Common myeloid progenitor, CD34-positive (primary cell): ENCODE data around the gene ENO1.

Experiments used
- CTCF ChIA-PET: fragments of 350-600 bp; sonication (Branson Sonifier 250); formaldehyde crosslinking; loops from one replicate; lab custom pipeline; 2021; ENCODE audit warnings: antibody characterized with exemption; lab: Charles Lee
- POLR2A ChIA-PET: fragments of 350-600 bp; sonication (Branson Sonifier 250); formaldehyde crosslinking; loops from one replicate; lab custom pipeline; 2021; ENCODE audit warnings: antibody characterized with exemption; lab: Charles Lee
- DNase-seq, 3 donors: peaks; one replicate each; pipeline versions ENCODE4 v3.0.0 to v3.0.0-alpha.2; 2013
- H3K27ac ChIP-seq, 2 experiments: 1 replicate in 1 of 2; 2 replicates in 1 of 2; pipeline ENCODE4 v1.7.0; 2013; ENCODE audit warnings: inconsistent platforms in 2 of 2, low read length in 2 of 2, mild to moderate bottlenecking in 2 of 2, low read depth in 1 of 2, moderate library complexity in 1 of 2; ENCODE audit not compliant: severe bottlenecking in 2 of 2, insufficient read depth in 1 of 2, poor library complexity in 1 of 2
- H3K27me3 ChIP-seq, 5 experiments: replicated peaks in 2 of 5; 1 replicate in 3 of 5; 2 replicates in 2 of 5; pipeline versions ENCODE4 v1.6.1 to v1.7.0; 2013; ENCODE audit warnings: low read length in 4 of 5, mild to moderate bottlenecking in 2 of 5, moderate library complexity in 2 of 5, inconsistent platforms in 1 of 5; ENCODE audit not compliant: insufficient read depth in 5 of 5, control insufficient read depth in 4 of 5
- H3K36me3 ChIP-seq, 4 experiments: 1 replicate in 2 of 4; 2 replicates in 2 of 4; pipeline versions ENCODE4 v1.6.1 to v1.7.0; 2013; ENCODE audit warnings: low read length in 3 of 4, control low read depth in 1 of 4, mild to moderate bottlenecking in 1 of 4; ENCODE audit not compliant: control insufficient read depth in 4 of 4, insufficient read depth in 4 of 4
- H3K4me1 ChIP-seq, 4 experiments: 1 replicate in 3 of 4; 2 replicates in 1 of 4; pipeline versions ENCODE4 v1.6.1 to v1.7.1; 2013; ENCODE audit warnings: low read length in 3 of 4, mild to moderate bottlenecking in 3 of 4, control low read depth in 1 of 4, inconsistent platforms in 1 of 4, moderate library complexity in 1 of 4; ENCODE audit not compliant: control insufficient read depth in 4 of 4, insufficient read depth in 4 of 4; ENCODE audit errors: control extremely low read depth in 1 of 4
- H3K4me3 ChIP-seq, 7 experiments: 1 replicate in 4 of 7; 2 replicates in 3 of 7; pipeline versions ENCODE4 v1.5.1 to v1.7.0; 2013; ENCODE audit warnings: mild to moderate bottlenecking in 7 of 7, low read length in 6 of 7, moderate library complexity in 6 of 7, inconsistent platforms in 2 of 7, low read depth in 2 of 7, control low read depth in 1 of 7; ENCODE audit not compliant: insufficient read depth in 4 of 7, control insufficient read depth in 1 of 7; ENCODE audit errors: extremely low read depth in 1 of 7
- H3K9me3 ChIP-seq, 5 experiments: 1 replicate in 4 of 5; 2 replicates in 1 of 5; pipeline versions ENCODE4 v1.6.1 to v1.7.1; 2013; ENCODE audit warnings: low read length in 4 of 5, mild to moderate bottlenecking in 2 of 5, inconsistent platforms in 1 of 5, low read depth in 1 of 5, moderate library complexity in 1 of 5; ENCODE audit not compliant: control insufficient read depth in 4 of 5, insufficient read depth in 2 of 5; ENCODE audit errors: control extremely low read depth in 1 of 5
- WGBS: methylation state at CpG from one replicate; pipeline ENCODE4 v1.1.5; 2013; ENCODE audit not compliant: insufficient coverage; 5-methylcytosine and 5-hydroxymethylcytosine counted together

Gene ENO1

GRCh38 chr1:8854240-8854639, 24.2 kb downstream of the ENO1 start:
- CTCF ChIA-PET, result interaction anchor here (0.9 kb wide), 1 partner anchor 126 kb away, joined by 3 read pairs; no protein-coding TSS in a partner anchor
- DNase-seq, result no peak
- Histone ChIP-seq H3K4me1 (peaks cover 11 to 62% (median 49%) of the 10 kb centered on the region in 4 experiments), H3K4me3 (no peak overlapping the region), H3K9me3 (no peaks in the 10 kb centered on the region), H3K27ac (peak overlapping the region in 1 of 2 experiments; percentile 47), H3K27me3 (no peaks in the 10 kb centered on the region), H3K36me3 (peaks cover 0 to 15% (median 6%) of the 10 kb centered on the region in 4 experiments)
- WGBS, result 100% methylated on average over 4 of the region's 7 CpGs
- POLR2A ChIA-PET, result interaction anchor here (0.7 kb wide), 1 partner anchor 39 kb away, joined by 3 read pairs; no protein-coding TSS in a partner anchor

GRCh38 chr1:8851060-8851459, 27.4 kb downstream of the ENO1 start:
- no peak for DNase-seq
- H3K27ac ChIP-seq, result no peak overlapping the region
- CTCF ChIA-PET, result interaction anchor here (0.6 to 5.3 kb wide), 9 partner anchors 8 to 289 kb away, joined by 3 to 67 read pairs (median 26); no protein-coding TSS in a partner anchor
- H3K27me3 ChIP-seq, result no peaks in the 10 kb centered on the region
- peaks cover 0 to 2% (median 0%) of the 10 kb centered on the region in 4 experiments for H3K36me3 ChIP-seq
- 100% methylated on average over 2 of the region's 5 CpGs for WGBS
- POLR2A ChIA-PET, result no interaction called here
- peaks cover 0 to 50% (median 35%) of the 10 kb centered on the region in 4 experiments for H3K4me1 ChIP-seq
- H3K9me3 ChIP-seq, result no peaks in the 10 kb centered on the region
- no peak overlapping the region for H3K4me3 ChIP-seq

GRCh38 chr1:8848663-8849386, 29.7 kb downstream of the ENO1 start:
- DNase-seq, result peak; percentile 80 to 87 (median 87)
- Histone ChIP-seq H3K36me3 (no peaks in the 10 kb centered on the region), H3K4me3 (peak overlapping the region in 1 of 7 experiments; percentile 5), H3K4me1 (peaks cover 0 to 39% (median 32%) of the 10 kb centered on the region in 4 experiments), H3K9me3 (no peaks in the 10 kb centered on the region), H3K27me3 (no peaks in the 10 kb centered on the region), H3K27ac (no peak overlapping the region)
- WGBS, result 57% methylated on average over 12 of the region's 19 CpGs
- POLR2A ChIA-PET, result interaction anchor here (0.6 to 1.6 kb wide), 4 partner anchors 9 to 180 kb away, joined by 3 to 8 read pairs (median 5); no protein-coding TSS in a partner anchor
- CTCF ChIA-PET, result interaction anchor here (0.6 to 5.3 kb wide), 45 partner anchors 9 to 383 kb away, joined by 3 to 67 read pairs (median 5); partner anchors contain the start of genes ENO1 and RERE

DNA sequence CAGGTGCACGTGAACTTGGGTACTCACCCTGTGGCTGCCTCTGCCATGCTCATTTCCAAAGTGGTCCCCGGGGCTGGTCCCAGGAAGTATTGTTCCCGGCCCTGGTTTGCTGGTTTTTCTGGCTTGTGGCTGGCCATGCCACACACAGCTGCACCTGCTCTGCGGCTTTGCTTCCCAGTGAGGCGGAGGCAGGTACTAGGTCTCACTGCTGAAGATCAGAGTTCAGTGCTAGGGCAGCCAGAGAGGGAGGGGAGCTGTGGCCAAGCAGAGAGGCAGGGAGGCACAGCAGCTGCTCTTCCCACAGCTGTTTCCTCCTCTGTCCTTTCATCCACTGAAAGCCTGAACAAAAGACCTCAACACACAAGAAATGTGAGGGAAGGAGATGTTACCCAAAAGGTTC, 30.5 kb downstream of the ENO1 start:
- no peaks in the 10 kb centered on the region for H3K9me3 ChIP-seq
- H3K27me3 ChIP-seq, result no peaks in the 10 kb centered on the region
- peak overlapping the region in 2 of 7 experiments; percentile 2 to 32 for H3K4me3 ChIP-seq
- H3K4me1 ChIP-seq, result peaks cover 0 to 37% (median 30%) of the 10 kb centered on the region in 4 experiments
- POLR2A ChIA-PET, result interaction anchor here (0.5 to 1.6 kb wide), 3 partner anchors 9 to 33 kb away, joined by 3 to 8 read pairs (median 4); no protein-coding TSS in a partner anchor
- H3K36me3 ChIP-seq, result no peaks in the 10 kb centered on the region
- DNase-seq, result peak in 2 of 3 donors; percentile 68 to 82
- no peak overlapping the region for H3K27ac ChIP-seq
- CTCF ChIA-PET, result interaction anchor here (0.6 to 5.3 kb wide), 27 partner anchors 8 to 382 kb away, joined by 3 to 67 read pairs (median 9); partner anchors contain the start of gene RERE
- WGBS, result 9% methylated on average over 4 of the region's 5 CpGs

DNA sequence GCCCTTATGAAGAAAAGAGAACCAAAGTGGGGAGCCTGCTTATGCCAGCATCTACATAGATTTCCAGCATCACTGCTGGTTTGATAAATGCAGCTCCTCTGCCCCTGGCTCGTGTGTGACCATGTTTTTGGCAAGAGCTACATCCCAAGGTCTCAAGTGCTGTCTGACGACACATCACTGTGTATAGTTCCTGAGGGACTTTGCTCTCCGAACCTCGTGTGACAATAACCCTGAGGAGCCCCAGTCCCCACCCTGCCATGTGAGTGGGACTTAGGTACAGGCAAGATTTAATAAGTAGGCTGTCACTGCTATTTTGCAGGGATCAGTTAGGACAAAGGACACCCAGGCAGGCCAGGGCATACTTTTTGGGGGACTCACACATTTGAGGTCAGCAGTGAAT, 32.2 kb downstream of the ENO1 start:
- ChIA-PET CTCF (interaction anchor here (1.4 to 4.8 kb wide), 2 partner anchors 26 to 120 kb away, joined by 4 to 37 read pairs; no protein-coding TSS in a partner anchor), POLR2A (no interaction called here)
- no peaks in the 10 kb centered on the region for H3K9me3 ChIP-seq
- H3K4me3 ChIP-seq, result no peak overlapping the region
- DNase-seq, result no peak
- H3K27me3 ChIP-seq, result no peaks in the 10 kb centered on the region
- H3K4me1 ChIP-seq, result peaks cover 0 to 31% (median 27%) of the 10 kb centered on the region in 4 experiments
- H3K27ac ChIP-seq, result no peak overlapping the region
- no peaks in the 10 kb centered on the region for H3K36me3 ChIP-seq
- 100% methylated on average over 2 of the region's 4 CpGs for WGBS

- no peaks in the 10 kb centered on the region for H3K27me3 ChIP-seq
- peaks cover 0 to under 1% (median 0%) of the 10 kb centered on the region in 5 experiments for H3K9me3 ChIP-seq
- H3K36me3 ChIP-seq, result no peaks in the 10 kb centered on the region
- no peak for DNase-seq
- H3K4me3 ChIP-seq, result no peak overlapping the region
- no peak overlapping the region for H3K27ac ChIP-seq
- ChIA-PET CTCF (interaction anchor here (1.1 to 1.4 kb wide), 3 partner anchors 17 to 26 kb away, joined by 3 to 4 read pairs (median 4); no protein-coding TSS in a partner anchor), POLR2A (no interaction called here)
- 98% methylated on average over 21 of the region's 21 CpGs for WGBS
- H3K4me1 ChIP-seq, result peaks cover 0 to 31% (median 27%) of the 10 kb centered on the region in 4 experiments
These were observed 33.1 kb downstream of the ENO1 start for GRCh38 chr1:8845104-8846097.
